HEK293 (cell line): ENCODE measurements around the gene GRAMD4.

Experiments used
- FEZF1 ChIP-seq: fragments of 450-650 bp; formaldehyde crosslinking; IDR thresholded peaks from 2 replicates; pipeline ENCODE4 v1.5.1; 2016; ENCODE audit warnings: missing biosample characterization, missing genetic modification characterization
- IKZF3 ChIP-seq: fragments of 450-650 bp; IDR thresholded peaks from 2 replicates; pipeline ENCODE4 v1.5.0; 2018; ENCODE audit warnings: missing biosample characterization, mild to moderate bottlenecking, missing genetic modification characterization, moderate library complexity
- MZF1 ChIP-seq: fragments of 450-650 bp; formaldehyde crosslinking; IDR thresholded peaks from 2 replicates; pipeline ENCODE4 v1.5.1; 2017; ENCODE audit warnings: missing biosample characterization, missing genetic modification characterization, borderline replicate concordance
- SCRT1 ChIP-seq: fragments of 450-650 bp; formaldehyde crosslinking; IDR thresholded peaks from 2 replicates; pipeline ENCODE4 v1.5.1; 2016; ENCODE audit warnings: missing biosample characterization, missing genetic modification characterization, borderline replicate concordance
- ZNF146 ChIP-seq: fragments of 450-650 bp; formaldehyde crosslinking; IDR thresholded peaks from 2 replicates; pipeline ENCODE4 v1.5.1; 2016; ENCODE audit warnings: missing biosample characterization, missing genetic modification characterization
- ZNF629 ChIP-seq: fragments of 450-650 bp; formaldehyde crosslinking; IDR thresholded peaks from 2 replicates; pipeline ENCODE4 v1.5.1; 2017; ENCODE audit warnings: missing biosample characterization, missing genetic modification characterization
- TF ChIP-seq, protein P1 (sequence below): fragments of 450-650 bp; formaldehyde crosslinking; IDR thresholded peaks from 2 replicates; pipeline ENCODE4 v1.5.1; 2016; ENCODE audit warnings: missing biosample characterization, missing genetic modification characterization, borderline replicate concordance
- TF ChIP-seq, protein P2 (sequence below): fragments of 450-650 bp; formaldehyde crosslinking; IDR thresholded peaks from 2 replicates; pipeline ENCODE4 v1.5.1; 2016; ENCODE audit warnings: missing biosample characterization, missing genetic modification characterization
- TF ChIP-seq, protein P3 (sequence below): fragments of 450-650 bp; formaldehyde crosslinking; IDR thresholded peaks from 2 replicates; pipeline ENCODE4 v1.5.1; 2016; ENCODE audit warnings: missing biosample characterization, missing genetic modification characterization

DNA sequence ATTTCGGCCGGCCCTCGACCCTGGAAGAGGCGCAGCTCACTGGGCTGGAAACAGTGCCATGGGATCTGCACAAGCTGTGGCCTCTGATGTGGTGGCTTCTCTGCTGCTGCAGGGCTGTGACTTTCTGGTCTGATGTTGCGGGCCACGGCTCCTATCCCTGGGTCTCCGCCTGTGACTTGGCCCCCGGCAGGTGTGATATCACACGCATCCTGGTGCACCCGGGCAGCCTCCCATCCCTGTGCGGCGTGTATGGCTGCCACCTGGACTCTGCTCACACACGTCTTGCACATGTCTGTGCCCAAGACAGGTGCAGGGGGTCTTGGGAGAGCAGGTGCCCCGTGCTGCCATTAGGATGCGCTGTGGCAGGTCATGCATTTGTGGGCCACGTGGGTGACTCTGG, 31.1 kb downstream of the GRAMD4 start:
- TF ChIP-seq, protein P1, sequence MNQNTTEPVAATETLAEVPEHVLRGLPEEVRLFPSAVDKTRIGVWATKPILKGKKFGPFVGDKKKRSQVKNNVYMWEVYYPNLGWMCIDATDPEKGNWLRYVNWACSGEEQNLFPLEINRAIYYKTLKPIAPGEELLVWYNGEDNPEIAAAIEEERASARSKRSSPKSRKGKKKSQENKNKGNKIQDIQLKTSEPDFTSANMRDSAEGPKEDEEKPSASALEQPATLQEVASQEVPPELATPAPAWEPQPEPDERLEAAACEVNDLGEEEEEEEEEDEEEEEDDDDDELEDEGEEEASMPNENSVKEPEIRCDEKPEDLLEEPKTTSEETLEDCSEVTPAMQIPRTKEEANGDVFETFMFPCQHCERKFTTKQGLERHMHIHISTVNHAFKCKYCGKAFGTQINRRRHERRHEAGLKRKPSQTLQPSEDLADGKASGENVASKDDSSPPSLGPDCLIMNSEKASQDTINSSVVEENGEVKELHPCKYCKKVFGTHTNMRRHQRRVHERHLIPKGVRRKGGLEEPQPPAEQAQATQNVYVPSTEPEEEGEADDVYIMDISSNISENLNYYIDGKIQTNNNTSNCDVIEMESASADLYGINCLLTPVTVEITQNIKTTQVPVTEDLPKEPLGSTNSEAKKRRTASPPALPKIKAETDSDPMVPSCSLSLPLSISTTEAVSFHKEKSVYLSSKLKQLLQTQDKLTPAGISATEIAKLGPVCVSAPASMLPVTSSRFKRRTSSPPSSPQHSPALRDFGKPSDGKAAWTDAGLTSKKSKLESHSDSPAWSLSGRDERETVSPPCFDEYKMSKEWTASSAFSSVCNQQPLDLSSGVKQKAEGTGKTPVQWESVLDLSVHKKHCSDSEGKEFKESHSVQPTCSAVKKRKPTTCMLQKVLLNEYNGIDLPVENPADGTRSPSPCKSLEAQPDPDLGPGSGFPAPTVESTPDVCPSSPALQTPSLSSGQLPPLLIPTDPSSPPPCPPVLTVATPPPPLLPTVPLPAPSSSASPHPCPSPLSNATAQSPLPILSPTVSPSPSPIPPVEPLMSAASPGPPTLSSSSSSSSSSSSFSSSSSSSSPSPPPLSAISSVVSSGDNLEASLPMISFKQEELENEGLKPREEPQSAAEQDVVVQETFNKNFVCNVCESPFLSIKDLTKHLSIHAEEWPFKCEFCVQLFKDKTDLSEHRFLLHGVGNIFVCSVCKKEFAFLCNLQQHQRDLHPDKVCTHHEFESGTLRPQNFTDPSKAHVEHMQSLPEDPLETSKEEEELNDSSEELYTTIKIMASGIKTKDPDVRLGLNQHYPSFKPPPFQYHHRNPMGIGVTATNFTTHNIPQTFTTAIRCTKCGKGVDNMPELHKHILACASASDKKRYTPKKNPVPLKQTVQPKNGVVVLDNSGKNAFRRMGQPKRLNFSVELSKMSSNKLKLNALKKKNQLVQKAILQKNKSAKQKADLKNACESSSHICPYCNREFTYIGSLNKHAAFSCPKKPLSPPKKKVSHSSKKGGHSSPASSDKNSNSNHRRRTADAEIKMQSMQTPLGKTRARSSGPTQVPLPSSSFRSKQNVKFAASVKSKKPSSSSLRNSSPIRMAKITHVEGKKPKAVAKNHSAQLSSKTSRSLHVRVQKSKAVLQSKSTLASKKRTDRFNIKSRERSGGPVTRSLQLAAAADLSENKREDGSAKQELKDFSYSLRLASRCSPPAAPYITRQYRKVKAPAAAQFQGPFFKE (tag by site-specific recombination): no peak
- TF ChIP-seq, protein P2, sequence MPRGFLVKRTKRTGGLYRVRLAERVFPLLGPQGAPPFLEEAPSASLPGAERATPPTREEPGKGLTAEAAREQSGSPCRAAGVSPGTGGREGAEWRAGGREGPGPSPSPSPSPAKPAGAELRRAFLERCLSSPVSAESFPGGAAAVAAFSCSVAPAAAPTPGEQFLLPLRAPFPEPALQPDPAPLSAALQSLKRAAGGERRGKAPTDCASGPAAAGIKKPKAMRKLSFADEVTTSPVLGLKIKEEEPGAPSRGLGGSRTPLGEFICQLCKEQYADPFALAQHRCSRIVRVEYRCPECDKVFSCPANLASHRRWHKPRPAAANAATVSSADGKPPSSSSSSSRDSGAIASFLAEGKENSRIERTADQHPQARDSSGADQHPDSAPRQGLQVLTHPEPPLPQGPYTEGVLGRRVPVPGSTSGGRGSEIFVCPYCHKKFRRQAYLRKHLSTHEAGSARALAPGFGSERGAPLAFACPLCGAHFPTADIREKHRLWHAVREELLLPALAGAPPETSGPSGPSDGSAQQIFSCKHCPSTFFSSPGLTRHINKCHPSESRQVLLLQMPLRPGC (tag by site-specific recombination): no peak
- TF ChIP-seq, protein P3, sequence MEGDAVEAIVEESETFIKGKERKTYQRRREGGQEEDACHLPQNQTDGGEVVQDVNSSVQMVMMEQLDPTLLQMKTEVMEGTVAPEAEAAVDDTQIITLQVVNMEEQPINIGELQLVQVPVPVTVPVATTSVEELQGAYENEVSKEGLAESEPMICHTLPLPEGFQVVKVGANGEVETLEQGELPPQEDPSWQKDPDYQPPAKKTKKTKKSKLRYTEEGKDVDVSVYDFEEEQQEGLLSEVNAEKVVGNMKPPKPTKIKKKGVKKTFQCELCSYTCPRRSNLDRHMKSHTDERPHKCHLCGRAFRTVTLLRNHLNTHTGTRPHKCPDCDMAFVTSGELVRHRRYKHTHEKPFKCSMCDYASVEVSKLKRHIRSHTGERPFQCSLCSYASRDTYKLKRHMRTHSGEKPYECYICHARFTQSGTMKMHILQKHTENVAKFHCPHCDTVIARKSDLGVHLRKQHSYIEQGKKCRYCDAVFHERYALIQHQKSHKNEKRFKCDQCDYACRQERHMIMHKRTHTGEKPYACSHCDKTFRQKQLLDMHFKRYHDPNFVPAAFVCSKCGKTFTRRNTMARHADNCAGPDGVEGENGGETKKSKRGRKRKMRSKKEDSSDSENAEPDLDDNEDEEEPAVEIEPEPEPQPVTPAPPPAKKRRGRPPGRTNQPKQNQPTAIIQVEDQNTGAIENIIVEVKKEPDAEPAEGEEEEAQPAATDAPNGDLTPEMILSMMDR: no peak
- TF ChIP-seq FEZF1 (tag by site-specific recombination) (no peak), ZNF629 (no peak), ZNF146 (tag by site-specific recombination) (no peak), SCRT1 (tag by site-specific recombination) (no peak), MZF1 (tag by site-specific recombination) (no peak), IKZF3 (tag by site-specific recombination) (no peak)
